K562 (cell line): ENCODE measurements around the gene ARHGAP22. TPM values are rescaled to one million over a fixed set of nuclear protein-coding genes. Genes with fewer than 3 reads are reported as not detected.

Source experiments
- ARID2 ChIP-seq: fragments of 450-650 bp; IDR thresholded peaks from 2 replicates; pipeline ENCODE4 v1.6.1; 2017; ENCODE audit warnings: antibody characterized with exemption, mild to moderate bottlenecking
- ZNF785 ChIP-seq: fragments of 250-450 bp; sonication (Bioruptor Pico); IDR thresholded peaks from 2 replicates; pipeline ENCODE4 v1.4.0; 2020; ENCODE audit warnings: mild to moderate bottlenecking
- polyA plus RNA-seq, 8 experiments: library from polyadenylated mRNA; depleted of rRNA in 4 of 8; stranded (reverse) in 5 of 8; unstranded in 3 of 8; fragments of >200 nt; fragmentation: Nextera tagmentation in 2 of 8; fragmentation: Illumina TruSeq in 1 of 8; extraction: Ambion mirVana in 2 of 8; extraction: Trizol in 1 of 8; gene quantifications; 2 replicates each; pipeline versions ENCODE4 v1.2.1 to v1.2.3, GENCODE V29; 2011 to 2014; ENCODE audit warnings: inconsistent platforms in 1 of 8, missing spikeins in 1 of 8
- total RNA-seq, 7 experiments: library from RNA; depleted of rRNA in 6 of 7; stranded (reverse); fragments of >200 nt in 6 of 7; fragmentation: Illumina TruSeq in 2 of 7; extraction: Trizol in 2 of 7; gene quantifications; 2 replicates each; pipeline versions ENCODE4 v1.2.1 to v1.2.3, GENCODE V29; 2011 to 2021; ENCODE audit warnings: low replicate concordance in 1 of 7
- TF ChIP-seq, protein P1 (sequence below), 3 experiments: fragments of 200-800 bp in 1 of 3; sonication (Bioruptor generic) in 1 of 3; sonication (generic) in 1 of 3; formaldehyde crosslinking in 1 of 3; IDR thresholded peaks; 2 replicates each; pipeline versions ENCODE4 v1.6.1 to v1.8.0; 2016 to 2022; ENCODE audit warnings: mild to moderate bottlenecking in 2 of 3, missing compliant biosample characterization in 2 of 3, missing genetic modification characterization in 2 of 3, missing genetic modification reagents in 1 of 3
- TF ChIP-seq, protein P2 (sequence below): fragments of 250-450 bp; sonication (Bioruptor Pico); IDR thresholded peaks from 2 replicates; pipeline ENCODE4 v1.5.1; 2021; ENCODE audit warnings: mild to moderate bottlenecking
- TF ChIP-seq, protein P3 (sequence below), 2 experiments: fragments of 450-650 bp; IDR thresholded peaks; 2 replicates each; pipeline ENCODE4 v1.6.1; 2018; ENCODE audit warnings: mild to moderate bottlenecking in 2 of 2, low read depth in 1 of 2; ENCODE audit not compliant: partially characterized antibody in 2 of 2
- TF ChIP-seq, protein P4 (sequence below): fragments of 250-450 bp; sonication (Bioruptor Pico); IDR thresholded peaks from 2 replicates; pipeline ENCODE4 v1.4.0; 2020; ENCODE audit warnings: mild to moderate bottlenecking, moderate library complexity
- TF ChIP-seq, protein P5 (sequence below): IDR thresholded peaks from 2 replicates; pipeline ENCODE4 v1.6.1; 2011; ENCODE audit warnings: borderline replicate concordance, low read depth, mild to moderate bottlenecking, moderate library complexity, low read length; ENCODE audit not compliant: insufficient read depth, poor library complexity, severe bottlenecking
- TF ChIP-seq, protein P6 (sequence below): fragments of 450-650 bp; IDR thresholded peaks from 2 replicates; pipeline ENCODE4 v1.7.1; 2018; ENCODE audit warnings: mild to moderate bottlenecking, low read depth; ENCODE audit not compliant: partially characterized antibody

Gene ARHGAP22
- total and polyA plus RNA-seq, 9 of the 15 experiments (the other 6 are each of a cell fraction or from before 2014, with no cell fraction given), result 1.3 to 28.1 (median 12.7) TPM

DNA sequence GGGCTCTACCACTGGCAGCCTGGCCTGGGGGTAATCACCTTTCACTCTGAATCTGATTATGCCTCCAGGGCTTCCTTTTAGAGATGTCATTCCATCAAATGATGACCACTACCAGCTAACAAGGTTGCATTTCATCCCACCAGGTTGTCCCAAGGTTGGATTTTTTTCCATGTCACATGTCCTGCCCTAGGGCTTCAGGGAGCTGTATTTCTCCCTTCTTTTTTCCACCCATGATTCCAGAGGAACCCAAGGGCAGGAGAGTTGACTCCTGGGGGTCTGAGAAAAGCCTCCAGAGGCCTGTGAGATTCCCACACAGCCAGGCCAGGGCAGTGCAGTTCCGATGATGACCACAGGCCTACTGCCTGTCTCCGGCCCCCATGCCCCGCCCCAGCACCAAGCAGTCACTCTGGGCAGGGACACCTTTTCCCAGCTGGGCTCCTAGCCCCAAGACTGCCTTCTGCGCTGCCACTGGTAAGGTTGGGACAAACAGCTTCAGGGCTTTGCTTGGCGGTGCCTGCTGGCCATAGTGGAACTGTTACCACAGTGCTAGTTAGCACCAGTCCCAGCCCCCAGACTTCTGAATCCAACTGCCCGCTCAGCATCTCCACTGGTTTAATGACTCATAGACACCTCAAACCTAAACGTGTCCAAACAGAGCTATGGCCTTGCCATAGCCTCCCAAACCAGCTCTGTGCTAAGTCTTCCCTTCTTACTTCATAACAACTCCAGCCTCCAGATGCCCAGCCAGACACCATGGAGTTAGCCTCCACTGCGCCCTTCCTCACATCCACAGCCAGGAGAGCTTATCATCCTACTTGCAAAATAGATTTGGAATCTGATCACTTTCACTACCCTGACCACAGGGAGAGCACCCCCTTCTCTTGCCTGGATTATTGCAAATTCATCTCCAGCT, 133.7 kb downstream of the ARHGAP22 start (continued):
- TF ChIP-seq, protein P1, sequence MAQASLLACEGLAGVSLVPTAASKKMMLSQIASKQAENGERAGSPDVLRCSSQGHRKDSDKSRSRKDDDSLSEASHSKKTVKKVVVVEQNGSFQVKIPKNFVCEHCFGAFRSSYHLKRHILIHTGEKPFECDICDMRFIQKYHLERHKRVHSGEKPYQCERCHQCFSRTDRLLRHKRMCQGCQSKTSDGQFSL (CRISPR knock-in tag; IDR thresholded peaks at IDR 0.05), result no peak
- TF ChIP-seq, protein P1 (tag; IDR thresholded peaks at IDR 0.05), result peak in 1 of 2 experiments; percentile 40; a peak in 2 of 4 replicates
- no peak for TF ChIP-seq ARID2
- TF ChIP-seq, protein P2, sequence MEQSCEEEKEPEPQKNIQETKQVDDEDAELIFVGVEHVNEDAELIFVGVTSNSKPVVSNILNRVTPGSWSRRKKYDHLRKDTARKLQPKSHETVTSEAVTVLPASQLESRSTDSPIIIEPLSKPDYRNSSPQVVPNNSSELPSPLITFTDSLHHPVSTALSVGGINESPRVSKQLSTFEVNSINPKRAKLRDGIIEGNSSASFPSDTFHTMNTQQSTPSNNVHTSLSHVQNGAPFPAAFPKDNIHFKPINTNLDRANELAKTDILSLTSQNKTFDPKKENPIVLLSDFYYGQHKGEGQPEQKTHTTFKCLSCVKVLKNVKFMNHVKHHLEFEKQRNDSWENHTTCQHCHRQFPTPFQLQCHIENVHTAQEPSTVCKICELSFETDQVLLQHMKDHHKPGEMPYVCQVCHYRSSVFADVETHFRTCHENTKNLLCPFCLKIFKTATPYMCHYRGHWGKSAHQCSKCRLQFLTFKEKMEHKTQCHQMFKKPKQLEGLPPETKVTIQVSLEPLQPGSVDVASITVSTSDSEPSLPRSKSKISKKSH (CRISPR knock-in tag), result no peak
- TF ChIP-seq, protein P3, sequence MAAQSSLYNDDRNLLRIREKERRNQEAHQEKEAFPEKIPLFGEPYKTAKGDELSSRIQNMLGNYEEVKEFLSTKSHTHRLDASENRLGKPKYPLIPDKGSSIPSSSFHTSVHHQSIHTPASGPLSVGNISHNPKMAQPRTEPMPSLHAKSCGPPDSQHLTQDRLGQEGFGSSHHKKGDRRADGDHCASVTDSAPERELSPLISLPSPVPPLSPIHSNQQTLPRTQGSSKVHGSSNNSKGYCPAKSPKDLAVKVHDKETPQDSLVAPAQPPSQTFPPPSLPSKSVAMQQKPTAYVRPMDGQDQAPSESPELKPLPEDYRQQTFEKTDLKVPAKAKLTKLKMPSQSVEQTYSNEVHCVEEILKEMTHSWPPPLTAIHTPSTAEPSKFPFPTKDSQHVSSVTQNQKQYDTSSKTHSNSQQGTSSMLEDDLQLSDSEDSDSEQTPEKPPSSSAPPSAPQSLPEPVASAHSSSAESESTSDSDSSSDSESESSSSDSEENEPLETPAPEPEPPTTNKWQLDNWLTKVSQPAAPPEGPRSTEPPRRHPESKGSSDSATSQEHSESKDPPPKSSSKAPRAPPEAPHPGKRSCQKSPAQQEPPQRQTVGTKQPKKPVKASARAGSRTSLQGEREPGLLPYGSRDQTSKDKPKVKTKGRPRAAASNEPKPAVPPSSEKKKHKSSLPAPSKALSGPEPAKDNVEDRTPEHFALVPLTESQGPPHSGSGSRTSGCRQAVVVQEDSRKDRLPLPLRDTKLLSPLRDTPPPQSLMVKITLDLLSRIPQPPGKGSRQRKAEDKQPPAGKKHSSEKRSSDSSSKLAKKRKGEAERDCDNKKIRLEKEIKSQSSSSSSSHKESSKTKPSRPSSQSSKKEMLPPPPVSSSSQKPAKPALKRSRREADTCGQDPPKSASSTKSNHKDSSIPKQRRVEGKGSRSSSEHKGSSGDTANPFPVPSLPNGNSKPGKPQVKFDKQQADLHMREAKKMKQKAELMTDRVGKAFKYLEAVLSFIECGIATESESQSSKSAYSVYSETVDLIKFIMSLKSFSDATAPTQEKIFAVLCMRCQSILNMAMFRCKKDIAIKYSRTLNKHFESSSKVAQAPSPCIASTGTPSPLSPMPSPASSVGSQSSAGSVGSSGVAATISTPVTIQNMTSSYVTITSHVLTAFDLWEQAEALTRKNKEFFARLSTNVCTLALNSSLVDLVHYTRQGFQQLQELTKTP (IDR thresholded peaks at IDR 0.05; ENCODE audit: low read depth in 1 of 2, partially characterized antibody in 2 of 2), result peak in 1 of 2 experiments; percentile 18
- TF ChIP-seq, protein P4, sequence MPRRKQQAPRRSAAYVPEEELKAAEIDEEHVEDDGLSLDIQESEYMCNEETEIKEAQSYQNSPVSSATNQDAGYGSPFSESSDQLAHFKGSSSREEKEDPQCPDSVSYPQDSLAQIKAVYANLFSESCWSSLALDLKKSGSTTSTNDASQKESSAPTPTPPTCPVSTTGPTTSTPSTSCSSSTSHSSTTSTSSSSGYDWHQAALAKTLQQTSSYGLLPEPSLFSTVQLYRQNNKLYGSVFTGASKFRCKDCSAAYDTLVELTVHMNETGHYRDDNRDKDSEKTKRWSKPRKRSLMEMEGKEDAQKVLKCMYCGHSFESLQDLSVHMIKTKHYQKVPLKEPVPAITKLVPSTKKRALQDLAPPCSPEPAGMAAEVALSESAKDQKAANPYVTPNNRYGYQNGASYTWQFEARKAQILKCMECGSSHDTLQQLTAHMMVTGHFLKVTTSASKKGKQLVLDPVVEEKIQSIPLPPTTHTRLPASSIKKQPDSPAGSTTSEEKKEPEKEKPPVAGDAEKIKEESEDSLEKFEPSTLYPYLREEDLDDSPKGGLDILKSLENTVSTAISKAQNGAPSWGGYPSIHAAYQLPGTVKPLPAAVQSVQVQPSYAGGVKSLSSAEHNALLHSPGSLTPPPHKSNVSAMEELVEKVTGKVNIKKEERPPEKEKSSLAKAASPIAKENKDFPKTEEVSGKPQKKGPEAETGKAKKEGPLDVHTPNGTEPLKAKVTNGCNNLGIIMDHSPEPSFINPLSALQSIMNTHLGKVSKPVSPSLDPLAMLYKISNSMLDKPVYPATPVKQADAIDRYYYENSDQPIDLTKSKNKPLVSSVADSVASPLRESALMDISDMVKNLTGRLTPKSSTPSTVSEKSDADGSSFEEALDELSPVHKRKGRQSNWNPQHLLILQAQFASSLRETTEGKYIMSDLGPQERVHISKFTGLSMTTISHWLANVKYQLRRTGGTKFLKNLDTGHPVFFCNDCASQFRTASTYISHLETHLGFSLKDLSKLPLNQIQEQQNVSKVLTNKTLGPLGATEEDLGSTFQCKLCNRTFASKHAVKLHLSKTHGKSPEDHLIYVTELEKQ (CRISPR knock-in tag), result no peak
- TF ChIP-seq, protein P5, sequence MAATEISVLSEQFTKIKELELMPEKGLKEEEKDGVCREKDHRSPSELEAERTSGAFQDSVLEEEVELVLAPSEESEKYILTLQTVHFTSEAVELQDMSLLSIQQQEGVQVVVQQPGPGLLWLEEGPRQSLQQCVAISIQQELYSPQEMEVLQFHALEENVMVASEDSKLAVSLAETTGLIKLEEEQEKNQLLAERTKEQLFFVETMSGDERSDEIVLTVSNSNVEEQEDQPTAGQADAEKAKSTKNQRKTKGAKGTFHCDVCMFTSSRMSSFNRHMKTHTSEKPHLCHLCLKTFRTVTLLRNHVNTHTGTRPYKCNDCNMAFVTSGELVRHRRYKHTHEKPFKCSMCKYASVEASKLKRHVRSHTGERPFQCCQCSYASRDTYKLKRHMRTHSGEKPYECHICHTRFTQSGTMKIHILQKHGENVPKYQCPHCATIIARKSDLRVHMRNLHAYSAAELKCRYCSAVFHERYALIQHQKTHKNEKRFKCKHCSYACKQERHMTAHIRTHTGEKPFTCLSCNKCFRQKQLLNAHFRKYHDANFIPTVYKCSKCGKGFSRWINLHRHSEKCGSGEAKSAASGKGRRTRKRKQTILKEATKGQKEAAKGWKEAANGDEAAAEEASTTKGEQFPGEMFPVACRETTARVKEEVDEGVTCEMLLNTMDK, result no peak
- TF ChIP-seq ZNF785 (CRISPR knock-in tag), result no peak
- TF ChIP-seq, protein P6, sequence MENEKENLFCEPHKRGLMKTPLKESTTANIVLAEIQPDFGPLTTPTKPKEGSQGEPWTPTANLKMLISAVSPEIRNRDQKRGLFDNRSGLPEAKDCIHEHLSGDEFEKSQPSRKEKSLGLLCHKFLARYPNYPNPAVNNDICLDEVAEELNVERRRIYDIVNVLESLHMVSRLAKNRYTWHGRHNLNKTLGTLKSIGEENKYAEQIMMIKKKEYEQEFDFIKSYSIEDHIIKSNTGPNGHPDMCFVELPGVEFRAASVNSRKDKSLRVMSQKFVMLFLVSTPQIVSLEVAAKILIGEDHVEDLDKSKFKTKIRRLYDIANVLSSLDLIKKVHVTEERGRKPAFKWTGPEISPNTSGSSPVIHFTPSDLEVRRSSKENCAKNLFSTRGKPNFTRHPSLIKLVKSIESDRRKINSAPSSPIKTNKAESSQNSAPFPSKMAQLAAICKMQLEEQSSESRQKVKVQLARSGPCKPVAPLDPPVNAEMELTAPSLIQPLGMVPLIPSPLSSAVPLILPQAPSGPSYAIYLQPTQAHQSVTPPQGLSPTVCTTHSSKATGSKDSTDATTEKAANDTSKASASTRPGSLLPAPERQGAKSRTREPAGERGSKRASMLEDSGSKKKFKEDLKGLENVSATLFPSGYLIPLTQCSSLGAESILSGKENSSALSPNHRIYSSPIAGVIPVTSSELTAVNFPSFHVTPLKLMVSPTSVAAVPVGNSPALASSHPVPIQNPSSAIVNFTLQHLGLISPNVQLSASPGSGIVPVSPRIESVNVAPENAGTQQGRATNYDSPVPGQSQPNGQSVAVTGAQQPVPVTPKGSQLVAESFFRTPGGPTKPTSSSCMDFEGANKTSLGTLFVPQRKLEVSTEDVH, result no peak
